SH-SY5Y (cell line): ENCODE results near the gene DERL2.

ENCODE experiments used
- GATA2 ChIP-seq: IDR thresholded peaks from 2 replicates; pipeline ENCODE4 v1.6.1; 2011; ENCODE audit warnings: mild to moderate bottlenecking, low read depth, low read length
- GATA3 ChIP-seq: IDR thresholded peaks from 2 replicates; pipeline ENCODE4 v1.6.1; 2011; ENCODE audit warnings: low read depth, mild to moderate bottlenecking, low read length, moderate library complexity

The DERL2 gene

DNA sequence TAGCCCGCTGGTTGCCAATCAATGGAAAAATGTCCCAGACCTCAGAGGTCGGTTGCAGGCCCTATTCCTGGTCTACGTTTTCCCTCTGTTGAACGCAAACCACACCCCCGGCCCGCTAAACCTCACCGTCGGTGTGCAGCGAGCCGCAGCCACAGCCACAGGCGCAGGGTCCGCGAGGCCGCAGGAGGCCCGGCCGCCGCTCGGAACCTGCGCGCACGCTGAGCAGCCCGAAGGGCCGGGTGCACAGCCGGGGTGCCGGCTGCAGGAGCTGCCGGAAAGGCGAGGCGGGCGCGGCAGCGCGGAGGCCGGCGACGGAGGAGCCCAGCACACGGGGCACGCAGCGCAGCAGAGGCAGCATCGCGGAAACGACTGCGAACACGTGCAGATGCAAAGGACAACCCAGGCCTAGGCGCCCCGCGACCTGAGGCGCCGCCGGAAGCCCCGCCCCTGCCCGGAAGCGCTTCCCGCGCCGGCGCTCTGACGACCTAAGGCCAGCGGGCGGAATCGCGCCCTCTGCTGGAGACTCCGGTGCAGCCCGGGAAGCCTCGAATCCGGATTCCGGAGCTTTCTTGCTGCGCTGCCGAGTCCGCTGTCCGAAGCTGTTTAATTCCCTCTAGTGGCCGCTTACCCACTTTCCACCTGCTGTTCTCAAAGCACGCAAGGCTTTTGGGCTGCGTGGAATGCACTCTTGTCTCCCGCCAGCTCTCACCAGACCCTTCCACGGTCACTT lies 47.1 kb downstream of the DERL2 start, which contains the start of gene C1QBP:
Gene C1QBP, minus strand, starts transcription at position 440 of the 730 bp plus-strand sequence. Its CDS starts 82 bp downstream, at position 358.
- no peak for TF ChIP-seq GATA3
- no peak for TF ChIP-seq GATA2

DNA sequence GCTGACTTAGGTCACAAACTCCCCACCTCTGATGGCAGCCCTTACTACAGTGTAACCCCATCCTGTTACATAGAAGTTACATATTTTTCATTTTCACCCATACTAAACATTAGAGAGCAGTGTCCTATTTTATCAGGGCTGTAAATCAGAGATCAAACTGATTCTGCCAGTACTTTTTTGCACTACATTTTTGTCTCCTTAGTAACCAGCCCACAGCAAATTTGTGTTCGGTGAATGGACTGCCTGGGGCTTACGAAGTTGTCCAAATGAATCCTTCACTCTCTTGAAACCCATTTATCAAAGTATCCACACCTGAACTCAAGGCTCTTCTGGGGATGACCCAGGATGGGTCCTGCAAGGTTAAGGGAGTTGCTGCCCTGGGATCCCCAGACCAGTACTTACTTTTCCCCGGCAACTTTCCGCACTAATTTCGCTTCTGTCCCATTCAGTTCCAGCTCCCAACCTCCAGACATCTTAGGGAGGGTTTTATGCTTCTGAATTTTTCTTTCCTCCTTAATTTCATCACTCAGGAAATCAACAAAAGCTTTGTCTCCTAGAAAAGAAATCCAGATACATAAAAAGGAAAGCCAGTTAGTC lies 48.2 kb downstream of the DERL2 start:
- TF ChIP-seq GATA3 (no peak), GATA2 (no peak)

DNA sequence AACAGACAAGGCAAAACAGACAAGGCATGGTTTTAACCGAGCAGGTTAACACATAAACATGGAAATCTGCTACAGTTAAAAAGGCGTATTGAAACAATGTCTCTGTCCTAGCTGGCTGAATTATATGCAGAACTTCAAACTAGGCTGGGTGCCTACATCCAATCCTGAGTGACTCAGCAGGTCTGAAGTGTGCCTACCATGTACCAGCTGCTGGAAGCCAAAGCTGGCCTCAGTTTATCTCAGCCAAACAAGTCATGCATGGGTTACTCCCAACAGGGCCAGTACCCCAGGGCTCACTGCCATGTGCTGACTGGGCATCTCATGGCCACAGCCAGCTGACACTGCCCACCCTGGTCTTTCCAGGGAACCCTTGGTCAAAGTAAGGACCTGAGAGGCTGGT lies 51.0 kb downstream of the DERL2 start:
- TF ChIP-seq GATA2 (no peak), GATA3 (no peak)

DNA sequence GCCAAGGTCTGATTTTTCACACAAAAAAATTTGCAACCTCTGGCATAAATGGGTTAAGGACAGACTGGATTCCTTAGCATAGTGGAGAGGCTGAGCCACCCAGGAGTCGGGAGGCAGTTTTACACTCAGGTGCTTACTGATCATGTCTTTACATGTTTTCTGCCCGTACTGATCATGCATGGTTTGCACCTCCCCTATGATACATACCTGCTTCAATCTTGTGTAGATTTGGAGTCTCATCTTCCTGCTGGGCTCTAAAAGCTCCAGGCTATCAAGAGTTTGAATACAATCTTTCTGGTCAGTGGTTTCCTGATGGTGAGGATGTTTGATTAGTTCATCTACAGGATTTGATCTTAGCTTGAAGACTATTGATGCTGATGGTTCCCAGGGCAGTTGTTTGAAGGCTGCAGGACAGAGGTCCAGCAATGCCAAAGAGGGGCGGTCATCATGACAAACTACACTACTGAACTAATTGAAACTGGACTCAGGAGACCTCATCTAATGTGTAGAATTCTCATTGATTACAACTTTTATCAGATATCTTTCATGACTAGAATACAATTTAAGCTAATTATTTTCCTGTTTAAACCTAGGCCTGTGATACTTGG lies 53.9 kb downstream of the DERL2 start:
- no peak for TF ChIP-seq GATA2
- TF ChIP-seq GATA3 = no peak

DNA sequence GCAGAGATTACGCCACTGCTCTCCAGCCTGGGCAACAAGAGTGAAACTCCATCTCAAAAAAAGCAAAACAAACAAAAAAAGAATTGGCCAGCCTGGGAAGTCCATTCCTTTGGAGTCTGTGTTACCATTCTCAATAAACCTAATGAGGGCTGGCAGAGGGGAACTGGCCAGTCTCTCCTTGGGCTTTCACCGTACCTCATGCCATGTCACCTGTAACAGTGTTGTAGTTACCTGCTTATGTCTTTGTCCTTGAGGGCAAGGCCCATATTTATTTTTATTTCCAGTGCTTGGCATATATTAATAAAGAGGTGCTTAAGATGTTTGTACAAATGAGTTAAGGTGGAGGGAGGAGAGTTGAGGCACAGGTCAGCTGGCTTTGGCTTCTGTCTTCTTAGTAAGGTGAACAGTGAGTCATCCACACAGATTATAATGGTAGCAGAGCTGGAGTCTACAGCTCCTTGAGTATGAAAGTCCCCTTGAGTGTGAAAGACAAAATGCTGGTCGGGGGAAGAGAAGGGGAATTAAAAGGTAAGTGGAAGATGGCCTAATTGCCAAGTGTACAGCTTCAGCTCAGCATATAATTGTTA lies 55.5 kb downstream of the DERL2 start:
- TF ChIP-seq GATA3 = no peak
- TF ChIP-seq GATA2 = no peak

DNA sequence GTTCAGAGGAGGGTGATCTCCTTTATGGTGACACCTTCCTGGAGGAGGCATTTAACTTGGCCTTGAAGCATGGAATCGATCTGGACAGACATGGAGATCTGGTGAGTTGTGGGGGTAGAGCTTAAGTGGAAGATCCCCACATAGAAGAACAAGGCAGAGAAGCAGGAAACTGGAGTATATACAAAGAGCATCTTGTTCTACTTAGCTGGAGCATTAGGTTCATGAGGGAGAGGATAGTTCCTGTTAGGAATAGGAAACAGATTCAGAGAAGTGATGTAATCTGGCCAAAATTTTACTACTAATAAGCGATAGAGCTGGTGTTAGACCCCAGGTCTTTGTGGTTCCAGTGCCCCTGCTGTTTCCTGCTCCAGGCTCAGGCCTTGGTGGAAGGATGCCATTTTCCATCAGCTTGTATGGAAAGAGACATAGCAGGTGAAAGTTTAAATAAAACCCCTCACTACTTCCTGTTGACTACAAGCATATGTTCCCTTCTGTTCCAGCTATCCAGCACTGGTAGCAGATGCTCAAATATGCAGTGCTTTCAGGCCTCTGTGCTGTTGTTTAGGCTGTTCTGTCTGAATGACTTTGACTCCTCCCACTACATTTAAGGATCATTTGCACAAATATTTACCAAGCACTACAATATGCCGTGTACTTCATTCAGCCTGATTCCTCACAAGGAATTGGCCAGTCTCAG lies 56.6 kb downstream of the DERL2 start:
- TF ChIP-seq GATA3 (no peak), GATA2 (no peak)

DNA sequence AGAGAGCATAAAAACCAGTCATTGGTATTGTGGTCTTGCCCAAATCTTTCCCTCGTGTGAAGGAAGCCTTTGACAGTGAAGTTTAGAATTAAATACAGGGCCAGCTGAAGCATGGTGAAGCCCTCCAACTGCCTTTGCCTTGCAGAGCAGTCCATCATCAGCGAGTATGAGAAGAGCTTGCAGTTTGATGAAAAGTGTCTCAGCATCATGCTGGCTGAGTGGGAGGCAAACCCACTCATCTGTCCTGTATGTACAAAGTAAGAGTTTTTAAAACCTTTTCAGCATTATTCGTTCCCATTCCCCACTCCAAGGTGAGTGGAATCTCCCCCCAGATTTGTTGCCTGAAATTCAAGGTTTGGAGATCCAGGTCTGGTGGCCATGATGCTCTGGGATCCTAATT lies 60.2 kb downstream of the DERL2 start:
- no peak for TF ChIP-seq GATA2

DNA sequence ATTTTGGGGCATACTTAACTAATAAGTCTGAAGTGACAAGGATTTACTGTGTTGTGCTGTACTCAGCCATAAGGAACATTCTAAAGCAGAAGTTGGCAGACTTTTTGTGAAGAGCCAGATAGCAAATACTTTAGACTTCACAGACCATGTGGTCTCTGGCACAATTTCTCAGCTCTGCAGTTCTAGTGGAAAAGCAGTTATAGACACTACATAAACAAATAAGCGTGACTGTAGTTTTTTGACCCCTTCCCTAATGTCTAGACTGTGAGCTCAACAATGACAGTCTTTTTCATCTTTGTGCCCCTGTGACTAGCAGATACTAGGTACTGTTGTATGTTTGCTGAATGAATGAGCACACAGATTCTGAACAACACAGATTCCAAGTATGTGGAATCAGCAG lies 61.1 kb downstream of the DERL2 start:
- TF ChIP-seq GATA3 (no peak), GATA2 (no peak)

DNA sequence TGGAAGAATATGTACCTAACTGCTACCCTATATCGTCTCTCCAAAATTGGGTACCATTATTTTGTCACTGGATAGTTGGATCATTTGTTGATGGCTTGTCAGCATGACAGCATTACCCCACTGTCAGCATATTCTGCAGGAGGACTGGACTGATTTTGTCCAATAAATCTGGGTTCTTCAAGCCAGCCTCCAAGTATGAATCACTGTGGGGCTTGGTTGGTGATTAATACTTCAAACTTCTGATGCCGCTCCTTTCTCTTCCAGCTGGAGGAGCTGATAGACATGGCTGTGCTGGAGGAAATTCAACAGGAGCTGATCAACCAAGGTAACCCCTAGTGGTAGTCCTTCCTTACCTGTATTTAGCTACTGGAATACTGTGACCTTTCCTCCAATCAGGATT lies 63.5 kb downstream of the DERL2 start:
- TF ChIP-seq GATA3 = no peak
- no peak for TF ChIP-seq GATA2
